UCSD-AML1 (cell line): ENCODE results near the gene GRIK4.
A peak's percentile ranks its signal among the peaks of the same experiment; 100 is the strongest.
"Not testable (repeated sequence)": the region's sequence is repeated elsewhere in the genome, so short reads cannot be mapped to it uniquely, and the experiment has no call there.

Source experiments
- DNase-seq: peaks from one replicate; lab custom pipeline; 2025; ENCODE audit not compliant: unreplicated experiment; lab: John Stamatoyannopoulos, UW

GRIK4 gene

DNA sequence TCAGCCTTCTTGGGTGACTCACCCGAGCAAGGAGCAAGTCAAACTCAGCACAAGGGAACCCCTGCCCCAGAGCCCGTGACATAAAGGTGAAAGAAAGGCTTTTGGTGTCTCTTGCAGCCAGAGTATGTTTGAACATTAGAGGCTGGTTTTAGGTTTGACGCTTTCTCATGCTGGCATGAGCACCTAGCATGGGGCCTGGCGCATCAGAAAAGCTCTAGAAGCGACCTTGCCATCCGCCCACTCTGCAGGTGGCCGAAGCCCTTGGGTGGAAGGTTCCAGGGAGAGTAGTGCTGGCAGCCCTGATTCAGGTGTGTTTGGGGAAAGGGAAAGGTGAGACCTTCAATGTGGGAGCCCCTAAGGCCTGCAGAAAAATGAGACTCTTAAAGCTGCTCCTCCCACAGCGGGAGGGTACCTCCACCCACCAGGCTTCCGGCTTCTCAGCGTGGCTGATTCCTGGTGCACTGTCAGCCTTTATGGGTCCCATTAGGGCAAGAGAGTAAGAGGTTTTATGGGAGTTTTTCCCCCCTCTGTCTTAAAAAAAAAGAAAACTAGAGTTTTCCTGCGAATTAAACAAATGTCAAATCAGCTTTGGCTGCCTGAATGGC, 88.4 kb downstream of the GRIK4 start:
- DNase-seq: no peak

DNA sequence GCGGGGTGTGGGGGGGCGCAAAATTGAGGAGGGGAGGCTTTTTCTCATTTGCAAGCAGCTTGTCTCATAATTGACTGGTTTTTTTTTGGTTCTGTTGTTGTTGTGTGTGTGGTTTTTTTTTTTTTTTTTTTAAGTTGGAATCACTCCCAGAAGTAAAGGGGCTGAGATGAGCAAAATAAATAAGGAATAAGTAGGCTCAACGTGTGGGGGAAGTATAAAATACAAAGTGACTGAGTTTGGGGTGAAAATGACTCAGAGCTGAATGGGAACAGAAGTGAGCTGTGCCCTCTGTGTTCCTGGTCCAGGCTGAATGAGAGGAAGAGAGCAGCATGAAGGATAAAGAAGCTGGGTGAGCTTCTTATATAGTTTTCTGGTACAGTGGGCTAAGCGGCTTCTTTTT, 90.0 kb downstream of the GRIK4 start:
- DNase-seq: no peak

- DNase-seq: no peak
Measured at GRCh38 chr11:120603071-120603470, 91.5 kb downstream of the GRIK4 start.

DNA sequence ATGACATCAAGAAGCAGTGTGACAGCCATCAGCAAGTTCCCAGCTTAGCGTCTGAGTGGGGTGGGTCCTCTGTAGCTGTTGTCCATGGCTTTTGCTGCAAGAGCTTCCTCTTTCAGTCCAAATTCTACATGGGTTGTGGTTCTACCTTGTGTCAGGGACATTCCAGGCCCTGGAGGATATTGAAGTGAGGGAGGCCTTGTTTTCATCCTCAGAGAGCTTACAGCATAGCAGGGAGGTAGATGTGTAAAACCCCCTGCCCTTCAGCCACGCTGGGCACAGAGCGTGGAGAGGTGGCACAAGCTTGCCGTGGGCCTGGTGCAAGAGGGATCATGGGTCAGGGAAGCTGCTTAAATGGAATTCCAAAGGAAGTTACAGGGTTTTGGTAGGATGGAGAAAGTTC, 93.9 kb downstream of the GRIK4 start:
- no peak for DNase-seq

DNA sequence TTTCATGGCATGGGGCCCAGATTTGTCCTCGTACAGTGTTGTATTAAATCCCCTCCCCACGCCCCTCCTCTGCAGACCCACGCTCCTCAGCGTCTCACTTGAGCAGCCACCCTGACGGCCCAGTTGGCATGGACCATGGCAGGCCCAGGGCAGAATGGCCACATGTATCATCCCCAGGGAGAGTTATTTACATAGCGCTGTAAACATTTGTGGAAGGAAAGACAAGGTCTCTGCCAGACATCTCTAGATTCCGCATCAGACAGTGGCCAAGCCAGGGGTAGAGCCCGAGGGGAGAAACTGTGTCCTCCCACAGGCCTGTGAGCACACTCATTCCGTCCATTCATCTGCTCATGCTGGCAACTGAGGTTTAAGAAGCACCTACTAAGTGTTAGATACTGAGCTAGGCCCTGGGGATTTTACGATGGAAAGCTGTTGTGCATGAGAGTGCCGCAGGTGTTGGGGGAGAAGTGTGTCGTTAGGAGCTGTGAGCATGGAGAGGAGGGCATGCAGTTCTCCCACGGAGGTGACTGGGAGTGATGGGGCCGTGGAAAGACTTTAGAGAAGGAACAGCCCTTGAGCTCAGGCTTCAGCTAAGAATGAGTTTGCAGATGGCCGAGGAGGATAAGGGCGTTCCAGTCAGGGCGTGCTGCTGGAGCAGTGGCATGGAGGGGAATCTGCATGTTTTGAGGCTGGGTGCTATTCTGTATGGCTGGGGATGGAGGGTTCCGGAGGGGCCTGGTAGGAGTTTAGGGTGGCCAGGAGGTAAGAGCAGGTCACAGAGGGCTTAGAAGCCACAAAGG, 94.9 kb downstream of the GRIK4 start:
- DNase-seq: no peak

DNA sequence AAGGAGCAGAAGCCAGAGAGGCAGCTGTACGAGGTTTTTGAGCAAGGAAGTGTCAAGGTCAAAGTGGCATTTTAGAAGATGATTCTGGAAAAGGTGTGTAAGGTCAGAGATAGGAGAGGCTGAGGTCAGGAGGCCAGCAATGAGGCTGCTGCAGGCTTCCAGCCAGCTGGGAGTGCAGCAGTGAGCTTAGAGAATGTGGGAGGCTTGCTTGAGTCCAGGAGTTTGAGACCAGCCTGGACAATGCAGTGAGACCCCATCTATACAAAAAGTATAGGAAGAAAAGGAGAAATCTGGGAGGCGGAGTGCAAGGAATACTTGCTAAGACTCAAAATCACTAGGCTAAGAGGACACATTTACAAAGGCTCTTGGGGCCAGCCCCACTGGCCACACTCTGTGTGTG, 96.5 kb downstream of the GRIK4 start:
- DNase-seq: no peak

DNA sequence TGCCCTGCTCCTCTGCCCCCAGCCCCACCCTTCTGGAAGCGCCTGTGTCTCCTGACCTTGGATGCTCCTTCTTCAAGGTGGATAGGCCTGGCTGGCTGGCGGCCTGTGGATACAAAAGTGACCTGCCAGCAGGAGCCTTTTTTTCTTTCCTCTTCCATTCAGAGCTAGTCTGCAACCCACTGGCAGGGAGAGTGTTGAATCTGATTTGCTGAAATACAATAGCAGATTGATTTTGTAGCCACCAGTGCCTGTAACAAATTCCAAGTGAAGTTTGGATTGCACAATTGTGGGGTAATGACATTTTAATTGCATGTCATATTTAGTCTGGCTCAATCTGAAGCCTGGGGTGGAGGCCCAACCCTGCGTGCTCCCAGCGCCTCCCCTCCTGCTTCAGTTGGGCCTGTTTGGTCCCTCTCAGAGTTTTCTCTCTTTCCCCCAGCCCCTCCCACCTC, 97.2 kb downstream of the GRIK4 start:
- no peak for DNase-seq

- no peak for DNase-seq
Measured at GRCh38 chr11:120610111-120610510, 98.6 kb downstream of the GRIK4 start.

- no peak for DNase-seq
Measured at GRCh38 chr11:120611581-120611980, 100.0 kb downstream of the GRIK4 start.

DNA sequence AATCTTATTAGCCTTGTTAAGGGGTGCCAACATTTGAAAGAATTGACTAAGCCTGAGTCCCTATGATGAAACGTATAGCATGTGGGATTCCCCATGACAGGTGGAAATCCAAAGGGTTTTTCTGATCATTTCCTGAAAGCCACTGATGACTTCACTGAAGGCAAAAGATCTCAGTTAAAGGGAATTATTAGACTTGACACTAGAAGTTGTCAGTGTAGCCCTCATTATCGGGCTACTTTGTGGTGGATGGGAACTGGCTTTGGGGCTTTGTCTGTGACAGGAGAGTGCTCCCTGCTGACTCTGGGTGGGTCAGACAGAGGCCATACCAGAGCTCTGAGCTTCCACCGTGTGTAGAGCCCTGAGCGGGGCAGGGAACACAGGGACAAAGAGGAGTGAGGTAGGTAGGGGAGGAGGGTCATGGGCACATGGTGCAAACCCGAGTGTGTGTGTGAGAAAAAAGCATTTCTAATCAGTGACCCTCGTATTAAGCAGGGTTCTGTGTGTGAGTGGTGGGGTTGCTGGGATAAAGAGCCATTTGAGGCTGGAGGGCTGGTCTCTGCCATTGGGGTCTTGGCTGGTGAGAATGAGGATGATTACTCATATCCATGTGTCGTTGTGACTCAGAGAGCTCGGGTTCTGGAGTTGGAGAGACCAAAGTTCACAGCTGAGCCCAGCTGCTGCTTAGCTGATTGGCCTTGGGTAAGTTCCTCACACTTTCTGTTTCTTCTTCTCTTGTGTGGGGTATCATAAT, 101.1 kb downstream of the GRIK4 start:
- DNase-seq: no peak

- no peak for DNase-seq
Measured at GRCh38 chr11:120613264-120614226, 102.0 kb downstream of the GRIK4 start.

DNA sequence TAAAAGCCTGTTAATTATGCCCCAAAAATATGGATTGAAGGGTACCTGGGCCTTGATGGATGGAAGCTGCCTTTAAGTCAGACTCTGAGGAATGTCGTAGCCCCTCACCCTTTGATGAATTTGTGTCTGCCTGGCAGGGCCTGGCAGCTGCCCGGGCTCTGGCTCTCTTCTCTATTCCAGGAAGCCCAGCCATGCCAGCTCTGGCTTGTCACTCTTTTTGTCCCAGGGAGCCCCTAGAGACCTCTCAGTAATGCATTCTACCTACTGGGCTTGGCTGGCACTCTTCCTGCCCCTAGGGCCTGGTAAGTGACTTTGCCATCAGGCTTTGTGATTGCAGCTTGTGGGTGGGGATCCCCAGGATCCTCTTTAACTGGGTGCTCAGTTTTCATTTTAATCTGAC, 103.8 kb downstream of the GRIK4 start:
- DNase-seq: no peak

DNA sequence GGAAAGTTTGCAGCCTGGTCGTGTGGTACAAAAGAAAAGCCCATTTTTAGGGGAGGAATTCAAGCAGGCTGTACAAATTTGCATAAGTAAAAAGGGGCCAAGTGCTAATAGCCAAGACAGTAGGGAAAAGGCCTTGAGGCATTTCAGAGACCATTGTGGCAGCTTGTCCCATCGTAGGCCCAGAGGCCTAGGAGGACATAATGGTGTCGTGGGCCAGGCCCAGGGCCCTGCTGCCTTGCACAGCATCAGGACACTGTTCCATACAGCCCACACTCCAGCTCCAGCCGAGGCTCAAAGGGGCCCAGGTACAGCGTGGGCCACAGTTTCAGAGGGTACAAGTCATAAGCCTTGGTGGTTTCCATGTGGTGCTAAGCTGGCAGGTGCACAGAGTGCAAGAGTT, 106.9 kb downstream of the GRIK4 start:
- no peak for DNase-seq

DNA sequence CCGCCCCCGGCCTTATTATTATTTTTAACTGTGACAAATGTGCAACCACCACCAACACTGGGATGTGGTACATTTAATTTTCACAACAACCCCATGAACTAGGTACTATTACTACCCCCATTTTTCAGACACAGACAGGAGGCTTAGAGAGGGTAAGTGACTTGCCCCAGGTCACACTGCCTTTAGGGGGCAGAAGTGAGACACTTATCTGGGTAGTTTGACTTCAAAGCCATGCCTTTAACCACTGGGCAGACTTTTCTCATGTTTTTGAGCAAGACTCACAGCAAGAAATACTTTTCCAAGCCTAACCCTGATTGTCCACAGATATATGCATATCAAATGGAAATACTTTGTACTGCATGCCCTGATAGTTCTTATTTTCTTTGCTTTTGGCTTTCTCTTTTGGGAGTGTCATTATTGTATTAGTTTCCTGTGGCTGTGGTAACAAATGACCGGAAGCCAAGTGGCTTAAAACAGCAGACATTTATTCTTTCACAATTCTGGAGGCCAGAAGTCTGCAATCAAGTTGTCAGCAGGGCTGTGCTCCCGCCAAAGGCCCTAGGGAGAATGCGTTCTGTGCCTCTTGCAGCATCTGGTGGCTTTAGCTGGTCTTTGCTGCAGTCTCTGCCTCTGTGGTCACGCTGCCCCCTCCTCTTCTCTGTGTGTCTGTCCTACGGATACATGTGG, 110.8 kb downstream of the GRIK4 start:
- peak; percentile 17 for DNase-seq

DNA sequence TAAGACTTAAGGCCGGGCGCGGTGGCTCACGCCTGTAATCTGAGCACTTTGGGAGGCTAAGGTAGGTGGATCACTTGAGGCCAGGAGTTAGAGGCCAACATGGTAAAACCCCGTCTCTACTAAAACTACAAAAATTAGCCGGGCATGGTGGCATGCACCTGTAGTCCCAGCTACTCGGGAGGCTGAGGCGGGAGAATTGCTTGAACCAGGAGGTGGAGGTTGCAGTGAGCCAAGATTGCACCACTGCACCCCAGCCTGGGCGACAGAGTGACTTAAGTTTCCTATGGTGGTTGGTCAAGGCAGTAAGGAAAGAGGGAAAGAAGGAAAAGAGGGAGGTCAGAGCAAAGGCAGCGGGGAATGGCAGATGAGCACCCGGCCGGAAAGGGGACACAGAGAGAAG, 113.4 kb downstream of the GRIK4 start:
- not testable (repeated sequence) for DNase-seq

DNA sequence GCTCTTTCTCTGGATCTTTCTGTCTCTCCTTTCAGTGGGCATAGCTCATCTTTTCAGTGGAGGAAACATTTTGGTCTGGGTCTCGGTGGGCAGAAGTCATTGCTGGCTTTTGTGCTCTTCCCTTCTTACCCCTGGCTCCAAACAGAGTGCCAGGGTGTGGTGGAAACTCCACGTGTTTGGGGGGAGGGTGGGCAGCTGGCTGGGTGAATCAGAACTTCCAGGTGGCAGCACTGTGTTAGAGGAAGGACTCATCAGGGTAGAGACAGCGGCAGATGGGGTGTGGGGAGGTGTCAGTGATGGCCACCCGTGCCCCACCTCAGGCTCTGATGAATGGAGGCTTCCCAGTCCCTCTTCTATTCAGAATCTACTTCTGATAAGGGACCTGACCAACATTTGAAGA, 114.0 kb downstream of the GRIK4 start:
- no peak for DNase-seq

DNA sequence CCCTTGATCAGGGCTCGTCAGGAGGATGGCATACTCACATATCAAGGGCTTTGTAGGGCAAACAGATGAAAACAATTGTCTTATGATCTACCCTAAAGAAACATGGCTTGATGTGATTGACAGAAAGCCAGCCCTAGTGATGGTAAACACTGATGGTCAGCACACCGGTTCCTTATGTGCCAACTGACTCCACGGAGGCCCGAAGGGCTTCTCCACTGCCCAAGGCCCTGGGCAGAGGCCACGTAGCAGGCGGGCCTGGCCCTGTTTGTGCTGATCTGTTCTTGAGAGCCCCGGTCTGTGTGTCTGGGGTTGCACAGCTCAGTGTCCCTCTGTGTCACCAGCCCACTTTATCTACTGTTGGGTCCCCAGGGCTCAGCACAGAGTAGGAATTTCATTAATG, 115.2 kb downstream of the GRIK4 start:
- no peak for DNase-seq

- no peak for DNase-seq
Measured at GRCh38 chr11:120627327-120628163, 116.0 kb downstream of the GRIK4 start.

DNA sequence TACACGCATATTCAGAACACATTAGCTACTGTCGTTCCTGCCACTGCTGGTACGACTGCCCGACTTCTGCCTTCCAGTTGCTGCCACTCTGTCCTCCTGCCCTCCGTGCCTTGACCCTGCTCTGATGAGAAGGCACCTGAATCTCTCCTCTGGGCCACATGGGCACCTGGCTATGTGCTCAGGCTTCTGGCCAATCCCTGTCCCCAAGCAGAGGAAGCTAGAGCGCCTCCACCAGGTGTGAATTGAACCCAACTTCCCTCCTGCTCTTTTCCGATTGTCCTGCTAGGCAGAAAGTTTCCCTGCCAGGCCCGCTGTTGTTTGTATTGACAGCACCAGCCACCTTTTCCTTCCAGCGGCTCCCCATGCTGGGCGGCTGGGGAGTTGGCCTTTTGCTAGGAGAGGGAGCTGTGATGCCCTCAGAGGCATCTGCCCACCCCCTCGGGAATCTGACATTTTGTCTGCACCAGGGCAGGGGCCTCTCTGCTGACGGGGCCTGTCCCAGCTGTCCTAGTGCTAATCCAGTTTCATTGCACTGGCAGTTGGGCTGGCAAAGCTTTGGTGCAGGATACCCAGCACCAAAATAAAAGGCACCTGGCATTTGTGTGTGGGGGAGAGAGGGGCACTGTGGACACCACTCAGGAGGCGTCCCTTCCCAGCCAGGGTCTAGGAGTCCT, 118.0 kb downstream of the GRIK4 start:
- DNase-seq: no peak
